ENCODE results near the gene CPA3.

CPA3 gene

GRCh38 chr3:148861277-148861869, 3.7 kb upstream of the CPA3 start:
- DNase-seq = peak; percentile 60

GRCh38 chr3:148863297-148863696, 1.8 kb upstream of the CPA3 start:
- DNase-seq = no peak

- DNase-seq = no peak
Observed at GRCh38 chr3:148863814-148864213, 1.3 kb upstream of the CPA3 start.

GRCh38 chr3:148866261-148866660, 1.2 kb downstream of the CPA3 start:
- no peak for DNase-seq

- DNase-seq = peak; percentile 27
Observed at GRCh38 chr3:148873270-148873927, 8.3 kb downstream of the CPA3 start.

- no peak for DNase-seq
Observed at GRCh38 chr3:148873977-148874376, 8.9 kb downstream of the CPA3 start.

GRCh38 chr3:148878095-148878494, 13.0 kb downstream of the CPA3 start:
- no peak for DNase-seq

GRCh38 chr3:148879256-148879655, 14.2 kb downstream of the CPA3 start:
- peak; percentile 89 for DNase-seq

GRCh38 chr3:148880681-148881080, 15.6 kb downstream of the CPA3 start:
- no peak for DNase-seq

- DNase-seq = no peak
Observed at GRCh38 chr3:148881286-148881685, 16.2 kb downstream of the CPA3 start.

GRCh38 chr3:148882288-148882687, 17.2 kb downstream of the CPA3 start:
- peak; percentile 44 for DNase-seq

GRCh38 chr3:148883163-148883562, 18.1 kb downstream of the CPA3 start:
- DNase-seq = no peak

GRCh38 chr3:148884261-148884660, 19.2 kb downstream of the CPA3 start:
- no peak for DNase-seq

- no peak for DNase-seq
Observed at GRCh38 chr3:148889828-148890227, 24.7 kb downstream of the CPA3 start.

- DNase-seq = no peak
Observed at GRCh38 chr3:148896062-148896461, 31.0 kb downstream of the CPA3 start.

- DNase-seq = no peak
Observed at GRCh38 chr3:148901987-148902791, 37.1 kb downstream of the CPA3 start.

- DNase-seq = no peak
Observed at GRCh38 chr3:148903022-148903442, 37.9 kb downstream of the CPA3 start.

- no peak for DNase-seq
Observed at GRCh38 chr3:148903941-148904340, 38.8 kb downstream of the CPA3 start.

- no peak for DNase-seq
Observed at GRCh38 chr3:148906667-148907066, 41.6 kb downstream of the CPA3 start.

- DNase-seq = no peak
Observed at GRCh38 chr3:148911173-148911572, 46.1 kb downstream of the CPA3 start.

GRCh38 chr3:148911592-148911991, 46.5 kb downstream of the CPA3 start:
- DNase-seq = no peak

- DNase-seq = no peak
Observed at GRCh38 chr3:148914936-148915690, 50.0 kb downstream of the CPA3 start.

- DNase-seq = no peak
Observed at GRCh38 chr3:148916132-148916531, 51.0 kb downstream of the CPA3 start.
